NCI-H345 (cell line): ENCODE results near the gene RAB3GAP1.
"Not testable (repeated sequence)": the region's sequence is repeated elsewhere in the genome, so short reads cannot be mapped to it uniquely, and the experiment has no call there.

Experiments
- DNase-seq: peaks from one replicate; lab custom pipeline; 2025; lab: John Stamatoyannopoulos, UW

The RAB3GAP1 gene

GRCh38 chr2:135055182-135055786, 3.2 kb downstream of the RAB3GAP1 start:
- DNase-seq, result no peak

GRCh38 chr2:135056790-135057189, 4.7 kb downstream of the RAB3GAP1 start:
- no peak for DNase-seq

GRCh38 chr2:135059577-135059976, 7.5 kb downstream of the RAB3GAP1 start:
- no peak for DNase-seq

- DNase-seq, result no peak
Measured at GRCh38 chr2:135063210-135063609, 11.1 kb downstream of the RAB3GAP1 start.

GRCh38 chr2:135064149-135064548, 12.1 kb downstream of the RAB3GAP1 start:
- no peak for DNase-seq

GRCh38 chr2:135066710-135067109, 14.6 kb downstream of the RAB3GAP1 start:
- no peak for DNase-seq

GRCh38 chr2:135072125-135072997, 20.3 kb downstream of the RAB3GAP1 start:
- DNase-seq, result no peak

GRCh38 chr2:135074216-135074615, 22.1 kb downstream of the RAB3GAP1 start:
- no peak for DNase-seq

GRCh38 chr2:135076556-135076955, 24.5 kb downstream of the RAB3GAP1 start:
- DNase-seq, result no peak

- no peak for DNase-seq
Measured at GRCh38 chr2:135078417-135078816, 26.3 kb downstream of the RAB3GAP1 start.

GRCh38 chr2:135086222-135086621, 34.1 kb downstream of the RAB3GAP1 start:
- DNase-seq, result no peak

- DNase-seq, result not testable (repeated sequence)
Measured at GRCh38 chr2:135089597-135089996, 37.5 kb downstream of the RAB3GAP1 start.

- DNase-seq, result no peak
Measured at GRCh38 chr2:135091681-135092080, 39.6 kb downstream of the RAB3GAP1 start.

GRCh38 chr2:135093193-135093592, 41.1 kb downstream of the RAB3GAP1 start:
- no peak for DNase-seq

- DNase-seq, result no peak
Measured at GRCh38 chr2:135093670-135094330, 41.7 kb downstream of the RAB3GAP1 start.

- no peak for DNase-seq
Measured at GRCh38 chr2:135094508-135094907, 42.4 kb downstream of the RAB3GAP1 start.

- no peak for DNase-seq
Measured at GRCh38 chr2:135095591-135095990, 43.5 kb downstream of the RAB3GAP1 start.

- DNase-seq, result no peak
Measured at GRCh38 chr2:135096665-135097446, 44.8 kb downstream of the RAB3GAP1 start.

GRCh38 chr2:135097532-135098231, 45.6 kb downstream of the RAB3GAP1 start:
- DNase-seq, result no peak

- DNase-seq, result no peak
Measured at GRCh38 chr2:135099802-135100483, 47.9 kb downstream of the RAB3GAP1 start.

GRCh38 chr2:135103843-135104242, 51.8 kb downstream of the RAB3GAP1 start:
- no peak for DNase-seq
